ENCODE measurements around the gene RNU5D-1.
"Not testable (repeated sequence)": the region's sequence is repeated elsewhere in the genome, so short reads cannot be mapped to it uniquely, and the experiment has no call there.

Gene RNU5D-1

DNA sequence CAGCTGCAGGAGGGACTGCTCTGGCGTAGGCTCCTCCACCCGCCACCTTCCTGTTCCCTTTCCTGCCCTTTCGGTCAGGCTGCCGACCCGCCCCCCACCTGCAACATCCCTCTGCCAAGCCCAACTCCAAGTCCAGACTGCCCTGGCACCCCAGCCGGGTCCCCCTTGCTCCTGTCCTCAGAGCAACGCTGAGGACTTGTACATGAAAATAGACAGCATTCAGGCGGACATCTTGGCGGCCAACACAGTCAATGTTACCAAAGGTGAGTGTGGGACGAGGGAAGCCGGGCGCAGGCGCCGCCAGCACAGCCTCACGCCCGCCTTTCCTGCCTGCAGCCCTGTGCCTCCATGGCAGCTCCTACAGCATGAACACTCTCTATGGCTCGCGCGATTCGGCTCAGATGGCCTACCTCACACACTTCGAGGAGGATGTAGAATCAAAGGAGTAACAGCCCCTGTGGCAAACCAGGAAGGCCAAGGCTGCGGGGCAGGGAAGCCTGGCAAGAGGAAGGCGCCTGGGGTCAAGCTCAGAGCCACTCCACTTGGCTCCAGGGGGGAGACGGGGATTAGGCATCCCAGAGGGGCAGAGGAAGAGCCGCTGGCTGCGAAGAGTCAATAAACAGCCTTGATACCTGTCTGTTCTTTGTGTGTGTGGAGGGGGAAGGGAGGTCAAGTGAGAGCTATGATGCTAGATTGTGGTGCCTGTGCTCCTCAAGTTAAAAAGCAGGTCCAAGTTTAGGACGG is 5.8 kb downstream of the RNU5D-1 start:
- DNase-seq = no peak

DNA sequence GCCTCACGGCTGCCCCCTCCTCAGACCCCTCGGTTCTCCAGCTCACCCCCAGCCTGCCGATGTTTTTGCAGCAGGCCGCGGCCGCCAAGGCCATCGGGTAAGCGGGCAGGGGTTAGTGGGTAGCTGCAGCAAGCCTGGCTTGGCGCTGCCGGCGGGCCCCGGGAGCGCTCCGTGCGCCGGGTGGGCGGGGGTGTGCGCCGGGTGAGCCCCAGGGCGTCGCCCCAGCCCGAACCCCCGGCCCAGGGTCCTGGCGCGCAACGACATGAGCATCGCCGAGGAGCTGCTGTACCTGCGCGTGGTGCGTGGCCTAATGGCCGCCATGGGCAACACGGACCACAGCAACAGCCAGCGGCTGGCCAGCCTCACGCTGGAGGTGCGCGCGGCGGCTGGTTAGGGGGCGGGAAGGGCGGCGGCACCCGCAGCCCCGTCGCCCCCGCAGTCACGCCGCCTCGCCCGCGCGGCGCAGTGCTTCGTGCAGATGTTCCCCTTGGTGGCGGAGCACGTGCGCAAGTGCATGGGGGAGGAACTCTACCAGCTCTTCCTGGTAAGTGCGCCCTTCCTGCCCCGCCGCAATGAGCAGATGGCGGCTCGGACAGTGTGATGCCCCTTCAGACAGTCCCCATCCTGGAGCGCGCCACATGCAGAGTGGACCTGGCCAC is 6.5 kb downstream of the RNU5D-1 start:
- DNase-seq = no peak

DNA sequence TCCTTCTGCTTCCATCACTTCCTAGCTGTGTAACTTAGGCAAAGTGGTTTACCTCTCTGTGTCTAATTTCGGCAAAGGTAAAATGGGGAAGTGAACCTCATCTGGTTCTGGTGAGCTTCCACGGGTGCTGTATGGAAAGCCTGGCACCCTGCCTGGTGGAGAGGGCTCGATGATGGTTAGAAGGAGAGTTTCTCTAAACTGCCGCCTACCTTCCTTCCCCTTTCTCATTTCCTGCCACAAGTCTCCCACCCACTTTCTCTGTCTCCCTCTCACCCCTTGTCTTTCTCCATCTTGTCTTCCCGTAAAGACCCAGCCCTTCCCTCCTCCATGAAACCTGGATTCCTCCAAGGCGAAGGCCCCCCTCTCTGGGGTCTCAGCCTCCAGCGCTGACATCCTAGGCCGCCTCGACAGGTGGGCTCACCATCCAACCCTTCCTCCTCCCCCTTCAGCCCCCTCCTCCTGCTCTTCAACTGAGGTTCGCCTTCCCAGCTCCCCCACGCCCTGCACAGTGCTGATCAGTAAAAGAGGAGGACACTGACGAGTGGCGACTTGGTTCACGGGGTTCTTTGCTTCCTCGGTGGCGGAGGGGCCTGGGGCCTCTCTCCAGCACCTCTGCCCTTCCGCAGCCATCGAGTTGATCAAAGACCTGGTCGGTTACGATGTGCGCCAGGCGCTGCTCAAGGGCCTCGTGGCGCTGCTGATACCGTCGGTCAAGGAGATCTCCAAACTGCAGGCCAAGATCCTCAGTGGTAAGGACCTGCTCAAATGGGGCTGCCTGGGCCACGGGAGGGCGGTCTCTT is 7.3 kb downstream of the RNU5D-1 start:
- DNase-seq = no peak

DNA sequence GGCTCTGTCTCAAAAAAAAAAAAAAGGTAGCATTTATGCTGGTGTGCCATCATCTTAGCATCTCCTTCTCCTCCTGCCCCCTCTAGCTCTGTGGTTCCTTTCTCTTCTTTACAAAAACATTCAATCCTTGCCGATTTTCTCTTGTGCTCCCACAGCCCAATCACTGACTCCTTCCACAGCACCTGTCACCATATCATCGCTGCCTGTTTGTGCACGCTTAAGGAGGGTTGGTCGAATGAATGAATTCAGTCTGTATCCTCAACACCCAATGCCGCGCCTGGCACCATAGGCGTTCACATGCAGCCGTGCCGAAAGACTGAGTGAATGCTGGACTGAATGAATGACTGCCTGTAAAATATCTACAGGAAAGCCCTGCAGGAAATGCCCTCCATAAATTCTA is 7.9 kb downstream of the RNU5D-1 start:
- no peak for DNase-seq

DNA sequence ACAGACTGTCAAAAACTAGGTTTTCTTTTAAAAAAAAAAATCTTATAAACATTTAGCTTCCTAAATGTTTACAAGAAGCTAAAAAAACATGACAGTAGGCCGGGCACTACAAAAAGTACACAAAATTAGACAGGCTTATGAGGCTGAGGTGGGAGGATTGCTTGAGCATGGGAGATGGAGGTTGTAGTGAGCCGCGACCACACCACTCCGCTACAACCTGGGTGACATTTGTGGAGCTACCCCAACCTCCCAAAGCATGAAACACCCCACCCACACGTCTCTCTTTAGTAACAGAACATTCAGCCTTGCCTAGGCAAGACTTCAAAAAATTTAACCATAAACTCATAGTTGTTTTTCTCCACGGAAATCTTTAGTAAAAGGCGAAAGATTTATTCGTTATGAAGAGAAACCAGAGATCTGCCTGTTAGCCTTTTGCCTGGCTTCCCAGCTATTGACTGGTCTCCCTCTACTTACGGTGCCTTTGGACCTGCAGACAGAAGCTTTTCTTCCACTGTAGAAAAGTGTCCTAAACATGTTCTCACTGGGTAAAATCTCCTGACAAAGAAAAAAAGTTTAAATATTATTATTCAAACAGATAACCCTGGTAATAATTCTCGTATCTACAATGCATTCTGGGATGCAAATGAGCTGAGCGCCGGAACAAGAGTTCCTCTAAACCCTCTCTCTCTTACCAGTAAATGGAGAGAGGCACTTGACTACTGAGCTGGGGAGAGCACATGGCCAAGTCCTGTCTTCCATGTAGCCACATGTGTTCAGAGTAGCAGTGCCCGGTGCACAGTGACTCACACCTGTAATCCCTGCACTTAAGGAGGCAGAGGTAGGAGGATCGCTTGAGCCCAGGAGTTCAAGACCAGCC is 9.2 kb downstream of the RNU5D-1 start:
- DNase-seq = peak; percentile 78

DNA sequence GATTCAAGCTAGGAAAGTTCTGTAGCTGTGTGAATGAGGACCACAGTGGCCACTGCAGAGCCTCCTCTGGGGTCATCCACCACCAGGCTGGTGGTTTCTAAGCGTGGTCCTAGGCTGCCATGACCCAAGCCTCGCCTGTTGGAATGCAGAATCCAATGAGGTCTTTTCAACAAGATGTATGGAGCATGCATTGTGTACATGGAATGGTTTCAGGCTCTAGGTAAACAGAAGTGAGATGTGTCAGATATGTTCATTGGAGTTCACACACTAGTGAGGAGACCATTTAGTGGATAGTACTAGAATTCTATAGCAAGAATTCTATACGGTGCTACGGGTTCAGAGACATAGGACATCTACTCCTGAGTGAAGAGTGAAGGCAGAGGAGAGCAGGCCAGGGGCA is 10.7 kb downstream of the RNU5D-1 start:
- DNase-seq = no peak

DNA sequence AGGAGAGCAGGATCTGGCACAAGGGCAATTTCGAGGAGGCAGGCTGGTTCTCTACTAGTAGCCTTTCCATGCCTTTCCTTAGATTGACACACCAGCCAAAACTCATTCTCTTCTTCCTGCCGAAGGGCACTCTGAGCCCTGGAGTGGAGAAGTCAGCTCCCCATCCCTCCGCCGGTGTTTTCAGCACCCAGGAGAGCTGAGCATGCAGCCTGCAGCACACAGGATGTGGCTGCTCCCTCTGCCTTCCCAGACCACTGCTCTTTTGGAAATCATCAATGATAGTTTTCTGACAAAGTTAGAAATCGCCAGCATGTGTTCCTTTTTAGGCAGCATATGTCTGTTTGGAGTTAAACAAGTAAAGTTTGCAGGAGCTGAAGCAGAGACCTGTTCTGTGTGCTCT is 11.7 kb downstream of the RNU5D-1 start:
- no peak for DNase-seq

DNA sequence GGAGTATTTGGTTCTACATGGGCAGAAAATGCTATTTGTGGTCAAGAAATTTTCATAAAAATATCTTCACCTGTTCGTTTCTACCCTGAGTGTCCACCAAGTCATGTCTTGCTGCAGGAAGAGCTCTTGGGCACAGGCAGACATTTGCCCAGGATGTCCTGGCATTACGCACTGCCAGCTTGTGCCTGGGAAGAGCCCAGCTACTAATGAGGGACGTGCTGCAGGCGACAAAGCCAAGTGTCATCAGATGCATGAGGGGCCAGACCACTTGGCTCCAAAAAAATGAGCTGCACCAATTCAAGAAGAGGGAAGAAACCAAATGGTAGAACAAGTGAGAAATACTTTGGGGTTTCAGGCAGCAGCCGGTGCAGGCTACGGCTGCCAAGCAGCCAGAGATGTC is 12.9 kb downstream of the RNU5D-1 start:
- DNase-seq = no peak

DNA sequence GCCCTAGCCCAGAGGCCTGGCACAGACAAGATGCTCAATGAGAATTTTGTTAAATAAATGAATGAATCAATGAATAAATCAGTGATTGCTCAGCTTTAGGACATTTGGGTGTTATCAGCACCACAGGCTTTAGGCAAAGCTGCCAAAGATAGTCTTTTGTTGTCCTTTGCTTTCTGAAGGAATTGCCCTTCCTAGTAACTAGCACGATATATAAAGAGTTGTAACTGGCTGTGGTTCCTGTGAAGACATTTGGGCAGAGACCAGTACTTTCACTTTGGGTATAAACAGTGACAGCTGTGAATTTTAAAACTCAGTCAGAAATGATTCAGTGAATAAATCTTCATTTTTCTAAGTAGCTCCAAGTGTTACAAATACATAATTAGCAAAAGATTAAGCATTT is 13.3 kb downstream of the RNU5D-1 start:
- no peak for DNase-seq

DNA sequence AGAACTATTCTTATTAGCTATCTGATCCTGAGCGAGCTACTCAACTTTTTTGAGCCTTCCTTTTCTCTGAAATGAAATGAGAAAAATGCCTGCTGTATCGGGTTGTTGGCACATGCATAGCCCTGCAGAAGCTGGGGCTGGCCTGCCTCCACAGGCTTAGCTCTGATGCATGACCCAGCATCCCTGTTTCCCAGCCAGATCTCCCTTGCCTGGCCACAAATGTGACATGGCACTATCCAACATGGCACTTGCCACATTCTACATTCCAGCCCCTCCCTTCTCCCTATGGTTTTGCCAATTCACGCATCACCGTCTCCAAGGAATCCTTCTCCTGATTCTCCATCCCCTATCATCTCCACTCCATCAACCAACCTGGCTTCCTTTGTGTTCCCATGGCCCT is 13.8 kb downstream of the RNU5D-1 start:
- DNase-seq = no peak

DNA sequence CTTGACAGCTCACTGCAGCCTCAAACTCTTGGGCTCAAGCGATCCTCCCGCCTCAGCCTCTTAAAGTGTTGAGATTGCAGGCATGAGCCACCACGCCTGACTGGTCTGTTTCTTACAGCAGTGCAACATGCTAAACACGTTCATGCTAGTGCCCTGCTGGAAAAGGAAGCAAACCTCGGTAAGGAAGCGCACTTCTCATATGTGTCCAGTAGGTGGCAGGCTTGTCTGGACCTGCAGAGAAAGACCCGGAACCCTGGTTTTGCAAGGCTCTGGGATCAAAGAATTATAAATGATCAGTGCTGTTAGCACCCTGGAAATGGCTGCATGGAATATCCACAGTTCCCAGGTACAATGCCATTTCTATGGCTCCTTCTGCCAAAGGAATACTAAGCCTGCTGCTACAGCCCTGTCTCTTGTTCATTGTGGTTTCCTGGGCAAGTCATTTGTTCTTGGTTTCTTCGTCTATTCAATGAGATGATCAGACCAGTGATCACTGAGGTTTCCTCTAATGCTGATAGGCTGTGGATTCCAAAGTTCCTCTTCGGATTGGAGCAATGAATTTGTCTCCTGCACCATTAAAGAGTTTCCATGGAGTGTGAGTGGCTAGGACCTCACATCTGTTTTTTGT is 15.9 kb downstream of the RNU5D-1 start:
- DNase-seq = peak; percentile 15

DNA sequence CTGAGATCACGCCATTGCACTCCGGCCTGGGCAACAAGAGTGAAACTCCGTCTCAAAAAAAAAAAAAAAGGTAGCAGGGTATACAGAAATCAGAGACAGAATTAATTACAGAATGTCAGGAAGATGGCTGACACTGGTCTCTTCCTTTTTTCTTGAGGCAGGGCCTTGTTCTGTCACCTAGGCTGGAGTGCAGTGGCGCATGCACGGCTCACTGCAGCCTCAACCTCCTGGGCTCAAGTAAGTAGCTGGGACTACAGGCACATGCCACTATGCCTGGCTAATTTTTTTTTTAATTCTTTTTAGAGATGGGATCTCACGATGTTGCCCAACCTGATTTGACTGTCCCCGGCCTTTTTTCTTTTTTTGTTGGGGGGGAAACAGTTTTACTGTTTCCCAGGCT is 16.4 kb downstream of the RNU5D-1 start:
- DNase-seq = no peak

DNA sequence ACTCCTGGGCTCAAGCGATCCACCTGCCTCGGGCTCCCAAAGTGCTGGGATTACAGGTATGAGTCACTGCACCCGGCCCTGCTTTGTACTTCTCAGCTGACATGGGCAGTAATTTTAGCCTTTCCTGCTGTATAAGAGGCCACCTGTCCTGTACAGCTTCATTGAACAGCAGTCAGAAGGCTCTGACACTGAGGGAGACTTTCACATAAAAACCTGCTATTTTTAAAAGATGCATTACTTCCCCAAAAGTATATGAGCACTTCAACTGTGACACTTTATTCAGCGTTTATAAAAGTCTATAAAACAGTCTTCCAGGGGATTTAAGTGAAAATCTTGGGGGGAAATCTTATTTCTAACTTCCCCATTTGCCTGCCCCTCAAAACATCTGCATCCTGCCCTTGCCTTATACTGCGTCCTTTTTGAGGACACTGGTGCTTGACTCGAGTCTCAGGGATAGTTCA is 17.6 kb downstream of the RNU5D-1 start:
- no peak for DNase-seq

DNA sequence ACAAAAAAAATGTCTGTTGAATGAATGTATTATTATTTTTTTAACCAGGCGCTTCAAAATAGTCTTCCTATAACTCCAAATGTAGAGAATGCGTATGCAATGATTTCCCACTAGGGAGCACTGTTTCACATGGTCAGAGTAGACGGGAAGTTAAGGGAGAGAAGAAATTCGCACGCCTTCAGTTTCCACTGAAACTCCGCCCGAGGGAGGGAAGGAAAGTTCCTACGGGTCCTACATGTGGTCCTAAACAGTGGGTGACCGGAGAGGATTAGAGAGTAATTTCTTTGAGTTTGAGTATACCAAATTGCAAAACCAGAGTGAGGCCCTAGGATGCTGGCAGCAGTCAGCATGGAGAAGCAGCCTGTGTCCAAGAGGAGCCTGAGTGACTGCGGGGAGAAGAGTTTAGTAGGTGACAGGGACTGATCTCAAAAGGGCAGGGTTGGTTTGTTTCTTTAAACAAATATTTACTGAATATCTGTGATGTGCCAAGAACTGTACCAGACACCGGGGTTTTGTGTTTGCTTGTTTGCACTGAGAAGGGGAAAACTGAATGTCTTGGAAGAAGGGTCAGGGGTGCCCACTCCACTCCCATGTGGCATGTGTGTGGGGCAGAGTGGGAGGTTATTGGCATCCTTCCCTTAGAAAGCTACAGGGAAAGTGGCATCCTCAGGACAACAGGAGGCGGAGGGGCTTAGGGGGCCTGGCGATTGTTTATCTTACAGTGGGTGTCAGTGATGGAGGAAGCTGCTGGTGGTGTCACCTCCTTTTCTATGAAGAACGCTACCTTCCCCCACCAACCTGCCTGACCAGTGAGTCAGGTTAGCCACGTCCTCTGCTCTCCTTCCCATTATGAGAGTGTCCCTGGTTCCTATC is 22.8 kb downstream of the RNU5D-1 start:
- peak; percentile 18 for DNase-seq

DNA sequence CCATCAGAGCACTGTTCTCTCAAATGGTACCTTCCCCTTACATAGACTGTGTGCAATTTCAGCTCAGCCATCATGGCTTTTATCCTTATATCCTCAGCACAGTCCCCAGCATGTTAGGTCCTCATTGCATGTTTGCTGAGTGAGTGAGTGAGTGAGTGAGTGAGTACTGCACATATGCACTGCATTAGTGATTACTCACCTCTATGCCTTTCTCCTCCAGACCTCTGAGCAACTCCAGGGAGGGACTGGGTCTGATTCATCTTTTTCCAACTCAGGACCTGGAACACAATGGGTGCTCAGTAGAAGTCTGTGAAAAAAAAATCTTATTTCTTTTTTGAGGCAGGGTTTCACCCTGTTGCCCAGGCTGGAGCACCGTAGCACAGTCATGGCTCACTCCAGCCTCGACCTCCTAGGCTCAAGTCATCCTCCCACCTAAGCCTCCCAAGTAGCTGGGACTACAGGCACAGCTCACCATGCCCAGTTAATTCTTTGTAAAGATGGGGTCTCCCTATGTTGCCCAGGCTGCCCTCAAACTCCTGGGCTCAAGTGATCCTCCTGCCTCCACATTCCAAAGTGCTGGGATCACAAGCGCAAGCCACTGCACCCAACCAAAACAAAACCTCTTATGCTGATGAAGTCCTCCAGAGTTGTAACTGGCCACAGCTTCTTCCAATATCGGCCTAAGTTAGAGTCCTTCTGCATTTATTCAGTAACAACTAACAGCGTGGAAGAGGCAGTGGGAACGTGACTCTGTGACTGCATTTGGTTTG is 23.7 kb downstream of the RNU5D-1 start:
- no peak for DNase-seq

DNA sequence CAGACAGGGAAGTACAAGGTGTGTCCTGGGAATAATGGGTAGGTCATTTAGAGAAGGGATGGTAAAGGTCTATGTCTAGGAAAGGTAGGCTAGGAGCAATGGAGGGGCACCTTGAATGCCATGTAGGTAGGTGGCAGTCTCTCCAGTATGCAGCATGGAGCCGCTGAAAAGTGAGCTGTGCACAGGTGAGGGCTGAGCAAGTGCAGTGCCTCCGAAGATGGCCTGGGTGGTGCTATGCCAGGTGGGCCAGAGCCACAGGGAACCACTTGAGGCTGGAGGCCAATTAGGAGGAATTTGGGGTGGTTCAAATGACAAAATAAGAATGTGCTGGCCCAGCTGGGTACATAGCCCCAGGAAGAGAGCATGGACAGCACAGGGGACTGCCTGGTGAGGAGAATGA is 25.0 kb downstream of the RNU5D-1 start:
- no peak for DNase-seq

DNA sequence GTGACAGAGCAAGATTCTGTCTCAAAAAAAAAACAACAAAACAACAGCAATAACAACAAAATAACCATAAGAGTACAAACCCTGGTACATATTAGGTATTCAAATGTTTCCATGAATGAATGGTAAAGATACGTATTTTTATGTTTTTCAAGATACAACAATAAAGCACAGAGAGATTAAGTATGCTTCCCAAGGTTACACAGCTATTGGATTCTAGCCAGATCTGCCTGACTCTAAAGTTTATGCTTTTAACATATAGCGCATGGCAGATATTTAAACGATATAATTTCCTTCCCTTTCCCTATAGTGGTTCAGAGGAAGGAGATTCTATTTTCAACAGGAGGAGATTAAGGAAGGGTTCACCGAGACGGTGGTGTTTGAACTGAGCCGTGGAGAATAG is 25.5 kb downstream of the RNU5D-1 start:
- no peak for DNase-seq

DNA sequence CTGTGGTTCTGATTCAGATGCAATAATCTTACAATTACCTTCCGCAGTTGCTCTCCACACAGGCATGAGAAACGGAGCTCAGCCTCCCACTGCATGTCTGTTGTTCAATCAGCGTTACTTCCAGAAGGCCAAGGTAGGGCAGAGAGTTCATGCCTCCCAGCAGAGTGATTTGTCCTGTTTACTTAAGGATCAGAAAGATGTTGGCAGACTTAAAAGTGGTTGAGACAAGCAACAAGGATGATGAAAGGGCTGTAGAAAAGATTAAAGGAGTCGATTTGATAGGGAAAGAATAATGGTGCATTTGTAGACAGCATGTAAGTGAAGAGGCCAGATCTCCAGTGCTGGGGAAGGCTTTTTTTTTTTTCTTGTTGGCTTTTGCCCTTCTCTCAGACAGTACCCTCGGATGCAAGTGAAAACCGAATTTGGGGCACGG is 29.8 kb downstream of the RNU5D-1 start:
- no peak for DNase-seq

DNA sequence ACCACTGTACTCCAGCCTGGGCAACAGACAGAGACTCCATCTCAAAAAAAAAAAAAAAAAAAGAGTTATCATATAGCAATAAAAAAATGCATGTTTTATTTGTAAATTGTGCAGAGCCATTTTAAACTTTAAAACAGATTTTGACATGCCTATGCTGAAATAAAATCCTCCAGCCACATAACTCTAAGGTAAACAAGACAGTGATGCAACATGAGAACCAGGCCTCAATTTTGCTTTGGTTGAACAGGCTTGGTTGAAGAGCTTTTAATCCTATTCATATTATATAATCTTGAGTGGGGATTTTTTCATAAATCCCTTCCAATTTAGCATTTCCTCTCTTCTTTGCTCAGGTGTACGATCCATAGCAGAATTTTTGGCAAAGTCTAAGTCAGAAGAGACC is 30.4 kb downstream of the RNU5D-1 start:
- no peak for DNase-seq

DNA sequence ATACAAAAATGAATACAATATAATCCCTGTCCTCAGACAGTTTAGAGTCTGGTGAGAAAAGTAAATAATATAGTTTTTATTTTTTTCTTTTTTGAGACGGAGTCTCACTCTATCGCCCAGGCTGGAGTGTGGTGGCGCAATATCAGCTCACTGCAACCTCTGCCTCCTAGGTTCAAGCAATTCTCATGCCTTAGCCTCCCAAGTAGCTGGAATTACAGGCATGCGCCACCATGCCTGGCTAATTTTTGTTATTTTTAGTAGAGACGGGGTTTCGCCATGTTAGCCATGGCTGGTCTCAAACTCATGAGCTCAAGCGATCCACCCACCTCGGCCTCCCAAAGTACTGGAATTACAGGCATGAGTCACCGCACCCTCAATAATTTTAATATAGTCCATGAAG is 31.6 kb downstream of the RNU5D-1 start:
- DNase-seq = not testable (repeated sequence)

DNA sequence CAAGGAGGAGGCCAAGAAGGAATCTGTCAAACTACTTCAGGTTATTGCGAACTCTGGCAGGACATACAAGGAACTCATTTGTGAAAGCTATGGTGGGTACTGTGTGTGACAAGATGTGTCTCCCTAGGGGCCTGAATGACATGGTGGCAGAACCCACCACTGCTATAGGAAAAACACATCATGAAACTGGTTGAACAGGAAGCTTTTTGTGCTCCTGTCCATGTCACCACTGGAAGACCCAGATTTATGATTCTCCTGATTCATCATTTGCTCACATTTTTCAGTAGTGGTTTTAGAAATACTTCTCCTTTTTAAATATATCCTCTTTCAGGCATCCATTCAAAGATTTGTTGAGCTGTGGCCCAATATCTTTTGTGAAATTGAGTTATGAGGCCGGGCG is 32.8 kb downstream of the RNU5D-1 start:
- no peak for DNase-seq

All from NCI-H446 treated with DMSO at 0.1 percent for 48 hours (cell line).